K562 (cell line): ENCODE results near the gene CSF1. TPM values are rescaled to one million over a fixed set of nuclear protein-coding genes. Genes with fewer than 3 reads are reported as not detected.
A peak's percentile ranks its signal among the peaks of the same experiment; 100 is the strongest.

Source experiments
- CREB1 ChIP-seq, 2 experiments: sonication (generic) in 1 of 2; formaldehyde crosslinking in 1 of 2; IDR thresholded peaks; 2 replicates each; pipeline versions ENCODE4 v1.6.1 to v1.8.0; 2012 to 2022; ENCODE audit warnings: inconsistent platforms in 1 of 2, mild to moderate bottlenecking in 1 of 2, missing genetic modification reagents in 1 of 2, moderate library complexity in 1 of 2
- CSDE1 ChIP-seq, 2 experiments: fragments of 450-650 bp; IDR thresholded peaks; 2 replicates each; pipeline ENCODE4 v1.6.1; 2016; ENCODE audit warnings: mild to moderate bottlenecking in 1 of 2
- EP300 ChIP-seq: IDR thresholded peaks from 2 replicates; pipeline ENCODE4 v1.6.1; 2012; ENCODE audit warnings: low read length, improper control_type of control experiment
- MEIS2 ChIP-seq: fragments of 450-650 bp; IDR thresholded peaks from 2 replicates; pipeline ENCODE4 v1.6.1; 2014; ENCODE audit warnings: mild to moderate bottlenecking; ENCODE audit not compliant: partially characterized antibody
- PTRF ChIP-seq: fragments of 450-650 bp; IDR thresholded peaks from 2 replicates; pipeline ENCODE4 v1.6.1; 2016; ENCODE audit warnings: mild to moderate bottlenecking, missing genetic modification characterization, missing compliant biosample characterization
- RAD21 ChIP-seq, 2 experiments: fragments of 250-450 bp in 1 of 2; fragments of 450-650 bp in 1 of 2; sonication (Bioruptor Pico) in 1 of 2; formaldehyde crosslinking in 1 of 2; IDR thresholded peaks in 1 of 2; conservative IDR thresholded peaks in 1 of 2; 2 replicates each; pipeline versions ENCODE4 v1.4.0 to v1.8.0; 2020 to 2022; ENCODE audit warnings: mild to moderate bottlenecking in 2 of 2, moderate library complexity in 1 of 2
- SMARCA4 ChIP-seq: fragments of 450-650 bp; IDR thresholded peaks from 2 replicates; pipeline ENCODE4 v1.6.1; 2016
- TCF3 ChIP-seq: sonication (generic); formaldehyde crosslinking; IDR thresholded peaks from 2 replicates; pipeline ENCODE4 v1.4.0; 2020; ENCODE audit warnings: mild to moderate bottlenecking, missing genetic modification reagents
- TRIM24 ChIP-seq, 2 experiments: fragments of 450-650 bp; IDR thresholded peaks; 2 replicates each; pipeline ENCODE4 v1.6.1; 2016
- ZNF77 ChIP-seq: fragments of 250-450 bp; sonication (Bioruptor Pico); IDR thresholded peaks from 2 replicates; pipeline ENCODE4 v1.5.0; 2020
- polyA plus RNA-seq, 8 experiments: library from polyadenylated mRNA; depleted of rRNA in 4 of 8; stranded (reverse) in 5 of 8; unstranded in 3 of 8; fragments of >200 nt; fragmentation: Nextera tagmentation in 2 of 8; fragmentation: Illumina TruSeq in 1 of 8; extraction: Ambion mirVana in 2 of 8; extraction: Trizol in 1 of 8; gene quantifications; 2 replicates each; pipeline versions ENCODE4 v1.2.1 to v1.2.3, GENCODE V29; 2011 to 2014; ENCODE audit warnings: inconsistent platforms in 1 of 8, missing spikeins in 1 of 8
- total RNA-seq, 7 experiments: library from RNA; depleted of rRNA in 6 of 7; stranded (reverse); fragments of >200 nt in 6 of 7; fragmentation: Illumina TruSeq in 2 of 7; extraction: Trizol in 2 of 7; gene quantifications; 2 replicates each; pipeline versions ENCODE4 v1.2.1 to v1.2.3, GENCODE V29; 2011 to 2021; ENCODE audit warnings: low replicate concordance in 1 of 7
- TF ChIP-seq, protein P1 (sequence below), 2 experiments: IDR thresholded peaks in 1 of 2; conservative IDR thresholded peaks in 1 of 2; 2 replicates each; pipeline ENCODE4 v1.6.1; 2016; ENCODE audit warnings: low read depth in 2 of 2, mild to moderate bottlenecking in 1 of 2, missing compliant biosample characterization in 1 of 2, missing genetic modification characterization in 1 of 2, moderate library complexity in 1 of 2
- TF ChIP-seq, protein P2 (sequence below): sonication (generic); formaldehyde crosslinking; IDR thresholded peaks from 2 replicates; pipeline ENCODE4 v1.8.0; 2022; ENCODE audit warnings: missing genetic modification reagents, mild to moderate bottlenecking, moderate library complexity, borderline replicate concordance
- TF ChIP-seq, protein P3 (sequence below), 2 experiments: fragments of 200-800 bp in 1 of 2; sonication (Bioruptor generic) in 1 of 2; sonication (generic) in 1 of 2; formaldehyde crosslinking in 1 of 2; IDR thresholded peaks in 1 of 2; conservative IDR thresholded peaks in 1 of 2; 2 replicates each; pipeline versions ENCODE4 v1.5.0 to v1.6.1; 2016 to 2020; ENCODE audit warnings: missing compliant biosample characterization in 1 of 2, missing genetic modification characterization in 1 of 2, missing genetic modification reagents in 1 of 2
- TF ChIP-seq, protein P4 (sequence below), 2 experiments: fragments of 250-450 bp in 1 of 2; fragments of 450-650 bp in 1 of 2; sonication (Bioruptor Pico) in 1 of 2; IDR thresholded peaks; 2 replicates each; pipeline versions ENCODE4 v1.6.1 to v1.8.0; 2016 to 2021; ENCODE audit warnings: mild to moderate bottlenecking in 2 of 2, moderate library complexity in 2 of 2, missing compliant biosample characterization in 1 of 2, missing genetic modification characterization in 1 of 2
- TF ChIP-seq, protein P5 (sequence below): fragments of 450-650 bp; formaldehyde crosslinking; IDR thresholded peaks from 2 replicates; pipeline ENCODE4 v1.4.0; 2022; ENCODE audit warnings: mild to moderate bottlenecking, moderate library complexity

Gene CSF1
- total and polyA plus RNA-seq, 9 of the 15 experiments (the other 6 are each of a cell fraction or from before 2014, with no cell fraction given), result 0.18 to 11.8 (median 2.8) TPM

DNA sequence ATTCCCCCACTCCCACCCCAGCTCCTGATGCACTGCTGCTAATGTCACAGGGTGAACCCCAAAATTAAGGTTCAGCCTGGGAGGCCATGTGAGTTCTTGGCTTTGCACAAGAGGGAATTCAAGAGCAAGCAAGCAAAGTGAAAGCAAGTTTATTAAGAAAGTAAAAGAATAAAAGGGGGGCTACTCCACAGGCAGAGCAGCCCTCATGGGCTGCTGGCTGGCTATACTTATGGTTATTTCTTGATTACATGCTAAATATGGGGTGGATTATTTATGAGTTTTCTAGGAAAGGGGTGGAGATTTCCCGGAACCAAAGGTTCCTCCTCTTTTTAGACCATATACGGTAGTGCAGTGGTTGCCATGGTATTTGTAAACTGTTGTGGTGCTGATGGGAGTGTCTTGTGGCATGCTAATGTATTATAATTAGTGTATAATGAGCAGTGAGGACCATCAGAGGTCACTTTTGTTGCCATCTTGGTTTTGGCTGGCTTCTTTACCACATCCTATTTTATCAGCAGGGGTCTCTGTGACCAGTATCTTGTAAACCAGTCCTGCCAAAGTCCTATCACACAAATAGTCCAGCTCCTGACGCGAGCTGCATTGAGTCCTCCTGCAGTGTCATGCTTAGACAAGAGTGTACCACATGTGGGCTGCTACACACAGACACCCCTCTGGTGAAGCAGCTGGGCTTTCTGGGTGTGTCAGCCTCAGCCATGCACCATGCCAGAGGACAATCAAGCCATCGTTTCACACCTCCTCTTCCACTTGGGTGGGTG, 46.4 kb upstream of the CSF1 start (continued):
- TF ChIP-seq, protein P1, sequence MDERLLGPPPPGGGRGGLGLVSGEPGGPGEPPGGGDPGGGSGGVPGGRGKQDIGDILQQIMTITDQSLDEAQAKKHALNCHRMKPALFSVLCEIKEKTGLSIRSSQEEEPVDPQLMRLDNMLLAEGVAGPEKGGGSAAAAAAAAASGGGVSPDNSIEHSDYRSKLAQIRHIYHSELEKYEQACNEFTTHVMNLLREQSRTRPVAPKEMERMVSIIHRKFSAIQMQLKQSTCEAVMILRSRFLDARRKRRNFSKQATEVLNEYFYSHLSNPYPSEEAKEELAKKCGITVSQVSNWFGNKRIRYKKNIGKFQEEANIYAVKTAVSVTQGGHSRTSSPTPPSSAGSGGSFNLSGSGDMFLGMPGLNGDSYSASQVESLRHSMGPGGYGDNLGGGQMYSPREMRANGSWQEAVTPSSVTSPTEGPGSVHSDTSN (CRISPR knock-in tag; IDR thresholded peaks at IDR 0.05; ENCODE audit: low read depth), result no peak
- TF ChIP-seq, protein P1 (tag; conservative IDR thresholded peaks at IDR 0.05; ENCODE audit: low read depth), result peak; percentile 63; the same call in 1 of the 2 replicates
- TF ChIP-seq ZNF77 (CRISPR knock-in tag) (no peak), PTRF (tag) (0 out of 2 replicates have a peak, but pooled peaks have one; percentile 7), EP300 (0 out of 2 replicates have a peak, but pooled peaks have one; percentile 15), TCF3 (peak; percentile 59), MEIS2 (peak; percentile 62), SMARCA4 (peak; percentile 14; the same call in 1 of the 2 replicates), CREB1 (IDR thresholded peaks at IDR 0.05) (peak; percentile 13; the same call in 1 of the 2 replicates), CREB1 (CRISPR knock-in tag; IDR thresholded peaks at IDR 0.05) (no peak; the same call in 1 of the 2 replicates), CSDE1 (IDR thresholded peaks at IDR 0.05) (0 out of 4 replicates have a peak, but pooled peaks of 1 of the 2 experiments have one; percentile 49), TRIM24 (IDR thresholded peaks at IDR 0.05) (peak in 1 of 2 experiments; percentile 9; a peak in 1 of 4 replicates), RAD21 (CRISPR knock-in tag; conservative IDR thresholded peaks at IDR 0.05 in 1 of 2, IDR thresholded peaks at IDR 0.05 in 1 of 2) (peak in 1 of 2 experiments; percentile 7; a peak in 1 of 4 replicates)
- TF ChIP-seq, protein P2, sequence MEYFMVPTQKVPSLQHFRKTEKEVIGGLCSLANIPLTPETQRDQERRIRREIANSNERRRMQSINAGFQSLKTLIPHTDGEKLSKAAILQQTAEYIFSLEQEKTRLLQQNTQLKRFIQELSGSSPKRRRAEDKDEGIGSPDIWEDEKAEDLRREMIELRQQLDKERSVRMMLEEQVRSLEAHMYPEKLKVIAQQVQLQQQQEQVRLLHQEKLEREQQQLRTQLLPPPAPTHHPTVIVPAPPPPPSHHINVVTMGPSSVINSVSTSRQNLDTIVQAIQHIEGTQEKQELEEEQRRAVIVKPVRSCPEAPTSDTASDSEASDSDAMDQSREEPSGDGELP (CRISPR knock-in tag), result peak; percentile 83; the same call in 1 of the 2 replicates
- TF ChIP-seq, protein P3, sequence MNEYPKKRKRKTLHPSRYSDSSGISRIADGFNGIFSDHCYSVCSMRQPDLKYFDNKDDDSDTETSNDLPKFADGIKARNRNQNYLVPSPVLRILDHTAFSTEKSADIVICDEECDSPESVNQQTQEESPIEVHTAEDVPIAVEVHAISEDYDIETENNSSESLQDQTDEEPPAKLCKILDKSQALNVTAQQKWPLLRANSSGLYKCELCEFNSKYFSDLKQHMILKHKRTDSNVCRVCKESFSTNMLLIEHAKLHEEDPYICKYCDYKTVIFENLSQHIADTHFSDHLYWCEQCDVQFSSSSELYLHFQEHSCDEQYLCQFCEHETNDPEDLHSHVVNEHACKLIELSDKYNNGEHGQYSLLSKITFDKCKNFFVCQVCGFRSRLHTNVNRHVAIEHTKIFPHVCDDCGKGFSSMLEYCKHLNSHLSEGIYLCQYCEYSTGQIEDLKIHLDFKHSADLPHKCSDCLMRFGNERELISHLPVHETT (CRISPR knock-in tag; conservative IDR thresholded peaks at IDR 0.05 in 1 of 2, IDR thresholded peaks at IDR 0.05 in 1 of 2), result peak in 1 of 2 experiments; percentile 45; a peak in 1 of 4 replicates
- TF ChIP-seq, protein P4, sequence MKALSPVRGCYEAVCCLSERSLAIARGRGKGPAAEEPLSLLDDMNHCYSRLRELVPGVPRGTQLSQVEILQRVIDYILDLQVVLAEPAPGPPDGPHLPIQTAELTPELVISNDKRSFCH (CRISPR knock-in tag; IDR thresholded peaks at IDR 0.05), result no peak
- TF ChIP-seq, protein P4 (tag; IDR thresholded peaks at IDR 0.05), result peak; percentile 75
- TF ChIP-seq, protein P5, sequence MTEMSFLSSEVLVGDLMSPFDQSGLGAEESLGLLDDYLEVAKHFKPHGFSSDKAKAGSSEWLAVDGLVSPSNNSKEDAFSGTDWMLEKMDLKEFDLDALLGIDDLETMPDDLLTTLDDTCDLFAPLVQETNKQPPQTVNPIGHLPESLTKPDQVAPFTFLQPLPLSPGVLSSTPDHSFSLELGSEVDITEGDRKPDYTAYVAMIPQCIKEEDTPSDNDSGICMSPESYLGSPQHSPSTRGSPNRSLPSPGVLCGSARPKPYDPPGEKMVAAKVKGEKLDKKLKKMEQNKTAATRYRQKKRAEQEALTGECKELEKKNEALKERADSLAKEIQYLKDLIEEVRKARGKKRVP, result 0 out of 2 replicates have a peak, but pooled peaks have one; percentile 48
